A673 (cell line): ENCODE measurements around the gene ERVW-1. TPM values are rescaled to one million over a fixed set of nuclear protein-coding genes. Genes with fewer than 3 reads are reported as not detected.

Experiments used
- BruUV-seq: library from RNA; stranded (reverse); fragments of 400-500 nt; replicated peaks from 2 replicates; lab custom pipeline; 2021; lab: Mats Ljungman, UMichigan
- CTCF ChIA-PET: fragments of 300-600 bp; sonication (Branson Sonifier 250); formaldehyde crosslinking; loops from one replicate; lab custom pipeline; 2022; ENCODE audit warnings: antibody characterized with exemption; lab: Charles Lee
- POLR2A ChIA-PET: fragments of 300-600 bp; sonication (Branson Sonifier 250); formaldehyde crosslinking; loops from one replicate; lab custom pipeline; 2022; ENCODE audit warnings: antibody characterized with exemption; ENCODE audit not compliant: low non-redundant PET; lab: Charles Lee
- DNase-seq: peaks from one replicate; pipeline ENCODE4 v3.0.0-alpha.2; 2015; ENCODE audit warnings: low spot score
- H3K27ac ChIP-seq: fragments of 200-600 bp; sonication (generic); 2 replicates; pipeline ENCODE4 v1.5.1; 2016; ENCODE audit warnings: mixed run types, low read depth, mild to moderate bottlenecking, mixed read lengths, antibody characterized with exemption, low read length; ENCODE audit not compliant: poor library complexity, severe bottlenecking
- H3K27me3 ChIP-seq: fragments of 200-600 bp; sonication (generic); replicated peaks from 2 replicates; pipeline ENCODE4 v1.6.1; 2017; ENCODE audit warnings: mixed run types, low read depth, mild to moderate bottlenecking, mixed read lengths, antibody characterized with exemption, low read length; ENCODE audit not compliant: insufficient read depth, poor library complexity
- H3K36me3 ChIP-seq: fragments of 200-600 bp; sonication (generic); 2 replicates; pipeline ENCODE4 v1.6.1; 2016; ENCODE audit warnings: mixed run types, mild to moderate bottlenecking, mixed read lengths, antibody characterized with exemption, low read length; ENCODE audit not compliant: insufficient read depth, poor library complexity, severe bottlenecking
- H3K4me1 ChIP-seq: fragments of 200-600 bp; sonication (generic); 2 replicates; pipeline ENCODE4 v1.6.1; 2017; ENCODE audit warnings: mixed run types, mild to moderate bottlenecking, mixed read lengths, antibody characterized with exemption, low read length; ENCODE audit not compliant: insufficient read depth, poor library complexity, severe bottlenecking
- H3K4me3 ChIP-seq: fragments of 200-600 bp; sonication (generic); 2 replicates; pipeline ENCODE4 v1.5.1; 2016; ENCODE audit warnings: low read depth, mixed run types, mild to moderate bottlenecking, mixed read lengths, low read length; ENCODE audit not compliant: poor library complexity, severe bottlenecking
- H3K9me3 ChIP-seq: fragments of 200-600 bp; sonication (generic); 2 replicates; pipeline ENCODE4 v1.6.1; 2016; ENCODE audit warnings: mixed run types, low read depth, mild to moderate bottlenecking, mixed read lengths, antibody characterized with exemption, low read length; ENCODE audit not compliant: poor library complexity, severe bottlenecking
- EZH2 ChIP-seq: fragments of 200-600 bp; sonication (generic); IDR thresholded peaks from 2 replicates; pipeline ENCODE4 v1.6.1; 2017; ENCODE audit warnings: borderline replicate concordance, low read depth, mild to moderate bottlenecking, mixed read lengths, antibody characterized with exemption, low read length; ENCODE audit not compliant: poor library complexity, severe bottlenecking
- intact Hi-C: fragments of 100-400 bp; cut with micrococcal nuclease; formaldehyde crosslinking; loops from one replicate; pipeline ENCODE4 v1.10.0; 2022; ENCODE audit not compliant: unreplicated experiment
- total RNA-seq: library from RNA; stranded (reverse); gene quantifications from 2 replicates; pipeline ENCODE4 v1.2.3, GENCODE V29; 2021
- TF ChIP-seq, protein P1 (sequence below): fragments of 300-800, 200-600 bp; sonication (generic); conservative IDR thresholded peaks from 2 replicates; pipeline ENCODE4 v1.5.1; 2017; ENCODE audit warnings: low read depth, mild to moderate bottlenecking, antibody characterized with exemption, low read length, moderate library complexity, mixed read lengths

ERVW-1 gene
- total RNA-seq, 1 experiment from 2014 or later = not detected

DNA sequence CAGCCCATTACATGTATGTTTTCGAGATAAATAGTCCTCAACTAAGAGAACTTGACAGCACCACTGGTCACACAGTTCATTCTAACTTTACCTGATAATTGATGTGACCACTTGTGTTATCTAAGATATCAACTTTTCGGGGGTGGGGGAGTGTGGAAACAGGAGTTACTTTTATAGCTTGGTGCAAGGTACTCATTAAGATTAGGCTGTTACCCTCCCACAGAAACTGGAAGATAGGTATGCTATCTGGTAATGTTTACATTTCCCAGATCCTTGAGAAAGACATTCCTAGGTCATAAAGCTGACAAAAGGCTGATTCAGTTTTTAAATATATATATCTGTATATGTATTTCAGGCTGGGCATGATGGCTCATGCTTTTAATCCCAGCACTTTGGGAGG is 11.1 kb downstream of the ERVW-1 start:
- ChIA-PET POLR2A (no interaction called here), CTCF (no interaction called here)
- Histone ChIP-seq H3K9me3 (no peaks in the 10 kb centered on the region), H3K4me1 (no peaks in the 10 kb centered on the region), H3K36me3 (no peaks in the 10 kb centered on the region), H3K4me3 (no peak overlapping the region), H3K27me3 (no peaks in the 10 kb centered on the region), H3K27ac (no peak overlapping the region)
- intact Hi-C loops = no loop called here
- BruUV-seq = no TSS peak
- DNase-seq = no peak
- TF ChIP-seq, protein P1, sequence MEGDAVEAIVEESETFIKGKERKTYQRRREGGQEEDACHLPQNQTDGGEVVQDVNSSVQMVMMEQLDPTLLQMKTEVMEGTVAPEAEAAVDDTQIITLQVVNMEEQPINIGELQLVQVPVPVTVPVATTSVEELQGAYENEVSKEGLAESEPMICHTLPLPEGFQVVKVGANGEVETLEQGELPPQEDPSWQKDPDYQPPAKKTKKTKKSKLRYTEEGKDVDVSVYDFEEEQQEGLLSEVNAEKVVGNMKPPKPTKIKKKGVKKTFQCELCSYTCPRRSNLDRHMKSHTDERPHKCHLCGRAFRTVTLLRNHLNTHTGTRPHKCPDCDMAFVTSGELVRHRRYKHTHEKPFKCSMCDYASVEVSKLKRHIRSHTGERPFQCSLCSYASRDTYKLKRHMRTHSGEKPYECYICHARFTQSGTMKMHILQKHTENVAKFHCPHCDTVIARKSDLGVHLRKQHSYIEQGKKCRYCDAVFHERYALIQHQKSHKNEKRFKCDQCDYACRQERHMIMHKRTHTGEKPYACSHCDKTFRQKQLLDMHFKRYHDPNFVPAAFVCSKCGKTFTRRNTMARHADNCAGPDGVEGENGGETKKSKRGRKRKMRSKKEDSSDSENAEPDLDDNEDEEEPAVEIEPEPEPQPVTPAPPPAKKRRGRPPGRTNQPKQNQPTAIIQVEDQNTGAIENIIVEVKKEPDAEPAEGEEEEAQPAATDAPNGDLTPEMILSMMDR = no peak
- no peak for TF ChIP-seq EZH2

DNA sequence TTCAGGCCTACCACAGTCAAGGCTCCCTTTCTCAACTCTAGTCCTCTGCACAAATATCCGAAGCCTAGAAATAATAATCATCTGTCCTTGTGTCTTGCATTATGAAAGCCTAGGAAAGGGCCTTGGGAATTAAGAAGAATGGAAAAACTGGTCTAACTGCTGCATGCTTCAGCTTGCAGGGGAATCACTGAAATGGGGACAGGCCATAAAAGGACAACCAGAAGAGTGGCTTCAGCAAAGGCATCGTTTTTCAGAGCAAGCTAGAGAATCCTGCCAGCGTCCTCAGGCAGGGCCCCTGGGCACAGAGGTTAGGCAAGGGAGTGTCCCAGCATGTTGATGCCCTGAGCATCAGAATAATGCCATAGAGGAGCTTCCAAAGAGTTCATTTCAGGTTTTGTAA is 13.2 kb downstream of the ERVW-1 start:
- Histone ChIP-seq H3K4me3 (no peak overlapping the region), H3K4me1 (no peaks in the 10 kb centered on the region), H3K27me3 (no peaks in the 10 kb centered on the region), H3K27ac (no peak overlapping the region), H3K9me3 (no peaks in the 10 kb centered on the region), H3K36me3 (no peaks in the 10 kb centered on the region)
- intact Hi-C loops = no loop called here
- BruUV-seq = no TSS peak
- CTCF ChIA-PET = no interaction called here
- POLR2A ChIA-PET = no interaction called here
- no peak for DNase-seq
- TF ChIP-seq EZH2 = no peak
- TF ChIP-seq, protein P1 = no peak

DNA sequence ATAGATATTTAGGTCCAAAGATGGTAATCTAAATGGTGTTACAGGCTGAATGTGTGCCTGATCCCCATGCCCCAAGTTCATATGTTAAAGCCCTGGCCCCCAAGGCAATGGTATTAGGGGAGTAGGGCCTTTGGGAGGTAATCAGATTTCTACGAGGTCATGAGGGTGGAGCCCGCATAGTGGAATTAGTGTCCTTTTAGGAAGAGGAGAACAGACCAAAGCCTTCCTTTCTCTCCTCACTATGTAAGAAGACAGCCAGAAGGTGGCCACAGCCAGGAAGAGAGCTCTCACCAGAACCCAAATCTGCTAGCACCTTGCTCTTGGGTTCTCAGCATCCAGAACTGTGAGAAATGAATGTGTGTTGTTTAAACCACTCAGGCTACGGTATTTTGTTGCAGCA is 15.2 kb downstream of the ERVW-1 start:
- CTCF ChIA-PET = no interaction called here
- intact Hi-C loops = no loop called here
- no TSS peak for BruUV-seq

More for the DNA sequence above, 15.2 kb downstream of the ERVW-1 start:
- DNase-seq = no peak
- Histone ChIP-seq H3K9me3 (no peaks in the 10 kb centered on the region), H3K36me3 (no peaks in the 10 kb centered on the region), H3K27me3 (no peaks in the 10 kb centered on the region), H3K4me1 (no peaks in the 10 kb centered on the region), H3K27ac (no peak overlapping the region), H3K4me3 (no peak overlapping the region)
- POLR2A ChIA-PET = no interaction called here
- TF ChIP-seq, protein P1 = no peak
- TF ChIP-seq EZH2 = no peak
